ENCODE results near the gene SMARCD1. TPM values are rescaled to one million over a fixed set of nuclear protein-coding genes. Genes with fewer than 3 reads are reported as not detected.

The SMARCD1 gene
- total RNA-seq, 2 experiments from 2014 or later = 47.3 to 55.1 TPM

GRCh38 chr12:50055831-50056638 is 29.1 kb upstream of the SMARCD1 start:
- ChIA-PET CTCF (interaction anchor here (0.7 to 4.8 kb wide), 35 partner anchors 8 to 408 kb away, joined by 3 to 123 read pairs (median 4); partner anchors contain the start of genes RACGAP1 and SMARCD1), POLR2A (interaction anchor here (1.3 to 2.2 kb wide), 2 partner anchors 13 to 17 kb away, joined by 3 to 9 read pairs; no protein-coding TSS in a partner anchor)
- peak overlapping the region; percentile 45 for H3K4me3 Mint-ChIP-seq
- ATAC-seq (peak; percentile 46), DNase-seq (peak; percentile 74)
- H3K27ac Mint-ChIP-seq = peak overlapping the region; percentile 39
- H3K4me1 Mint-ChIP-seq (ENCODE audit: low read depth) = peaks cover 41% of the 10 kb centered on the region
- peak; percentile 98 for TF ChIP-seq CTCF (IDR thresholded peaks at IDR 0.05)
- intact Hi-C loops (cut with micrococcal nuclease) = loop anchor here (2.0 to 5.0 kb wide), 2 partner anchors 17 to 89 kb away; no protein-coding TSS in a partner anchor
- peaks cover 11% of the 10 kb centered on the region for H3K36me3 Mint-ChIP-seq (ENCODE audit: low read depth)
- H3K27me3 Mint-ChIP-seq = peaks cover 28% of the 10 kb centered on the region
- no peaks in the 10 kb centered on the region for H3K9me3 Mint-ChIP-seq

GRCh38 chr12:50056639-50056976 is 28.5 kb upstream of the SMARCD1 start:
- H3K4me1 Mint-ChIP-seq (ENCODE audit: low read depth) = peaks cover 43% of the 10 kb centered on the region
- H3K4me3 Mint-ChIP-seq = peak overlapping the region; percentile 85
- H3K27ac Mint-ChIP-seq = peak overlapping the region; percentile 60
- intact Hi-C loops (cut with micrococcal nuclease) = loop anchor here (2.0 to 5.0 kb wide), 2 partner anchors 18 to 89 kb away; no protein-coding TSS in a partner anchor
- ChIA-PET CTCF (interaction anchor here (0.7 to 4.8 kb wide), 30 partner anchors 8 to 409 kb away, joined by 3 to 123 read pairs (median 4); partner anchors contain the start of genes RACGAP1 and SMARCD1), POLR2A (interaction anchor here (1.3 to 2.2 kb wide), 2 partner anchors 13 to 17 kb away, joined by 3 to 9 read pairs; no protein-coding TSS in a partner anchor)
- peaks cover 16% of the 10 kb centered on the region for H3K36me3 Mint-ChIP-seq (ENCODE audit: low read depth)
- no peak for DNase-seq
- peaks cover 24% of the 10 kb centered on the region for H3K27me3 Mint-ChIP-seq
- TF ChIP-seq CTCF (IDR thresholded peaks at IDR 0.05) = no peak
- no peak for ATAC-seq
- no peaks in the 10 kb centered on the region for H3K9me3 Mint-ChIP-seq

GRCh38 chr12:50057000-50057841 is 27.9 kb upstream of the SMARCD1 start, which contains the start of gene ASIC1:
TSS of gene ASIC1 (plus strand) at chr12:50057596. CDS start at chr12:50058767, 1,171 bp downstream.
- DNase-seq = peak; percentile 68
- H3K4me3 Mint-ChIP-seq = peak within 1 kb of the TSS; percentile 85
- peaks cover 43% of the 10 kb centered on the region for H3K4me1 Mint-ChIP-seq (ENCODE audit: low read depth)
- ChIA-PET CTCF (interaction anchor here (0.9 to 22.9 kb wide), 15 partner anchors 9 to 190 kb away, joined by 3 to 299 read pairs (median 17); partner anchors contain the start of gene COX14), POLR2A (interaction anchor here (1.3 to 2.2 kb wide), 2 partner anchors 14 to 27 kb away, joined by 3 to 7 read pairs; partner anchors contain the start of gene SMARCD1)
- intact Hi-C loops (cut with micrococcal nuclease) = loop anchor here (2.0 to 5.0 kb wide), 2 partner anchors 18 to 90 kb away; no protein-coding TSS in a partner anchor
- peak within 1 kb of the TSS; percentile 60 for H3K27ac Mint-ChIP-seq
- TF ChIP-seq CTCF (IDR thresholded peaks at IDR 0.05) = no peak
- H3K36me3 Mint-ChIP-seq (ENCODE audit: low read depth) = peaks cover 20% of the 10 kb centered on the region
- H3K27me3 Mint-ChIP-seq = peaks cover 18% of the 10 kb centered on the region
- ATAC-seq = peak; percentile 34
- no peaks in the 10 kb centered on the region for H3K9me3 Mint-ChIP-seq

GRCh38 chr12:50057896-50058670 is 27.1 kb upstream of the SMARCD1 start:
- intact Hi-C loops (cut with micrococcal nuclease) = loop anchor here (2.0 to 5.0 kb wide), 2 partner anchors 19 to 91 kb away; no protein-coding TSS in a partner anchor
- Mint-ChIP-seq H3K36me3 (ENCODE audit: low read depth) (peaks cover 20% of the 10 kb centered on the region), H3K9me3 (no peaks in the 10 kb centered on the region), H3K27ac (peak overlapping the region; percentile 43), H3K27me3 (peaks cover 11% of the 10 kb centered on the region), H3K4me1 (ENCODE audit: low read depth) (peaks cover 43% of the 10 kb centered on the region), H3K4me3 (peak overlapping the region; percentile 83)
- DNase-seq (peak; percentile 57), ATAC-seq (no peak)
- TF ChIP-seq CTCF (IDR thresholded peaks at IDR 0.05) = no peak
- CTCF ChIA-PET = interaction anchor here (0.9 to 22.9 kb wide), 8 partner anchors 12 to 315 kb away, joined by 3 to 299 read pairs (median 10); partner anchors contain the start of gene COX14
- POLR2A ChIA-PET = interaction anchor here (0.9 to 2.5 kb wide), 7 partner anchors 8 to 216 kb away, joined by 3 to 7 read pairs (median 3); partner anchors contain the start of genes COX14, RACGAP1 and SMARCD1
